Breast epithelium (tissue), 3 donors: ENCODE measurements around the gene FTO.

Experiments
- CTCF ChIP-seq, 3 donors: fragments of 450-650 bp; IDR thresholded peaks; one replicate each; pipeline ENCODE4 v1.5.1; 2016 to 2017; ENCODE audit warnings: antibody characterized with exemption in 3 of 3, mild to moderate bottlenecking in 3 of 3, moderate library complexity in 3 of 3
- POLR2A ChIP-seq: fragments of 450-650 bp; IDR thresholded peaks from one replicate; pipeline ENCODE4 v1.6.1; 2016; ENCODE audit warnings: antibody characterized with exemption, mild to moderate bottlenecking, moderate library complexity
- POLR2AphosphoS5 ChIP-seq, 3 donors: sonication (generic); formaldehyde crosslinking; IDR thresholded peaks; one replicate each; pipeline ENCODE4 v1.6.1; 2017; ENCODE audit warnings: antibody characterized with exemption in 3 of 3

GRCh38 chr16:53898993-53899392 lies 195.0 kb downstream of the FTO start:
- no peak for TF ChIP-seq CTCF (IDR thresholded peaks at IDR 0.05)
- TF ChIP-seq POLR2A: no peak
- TF ChIP-seq POLR2AphosphoS5 (IDR thresholded peaks at IDR 0.05): no peak
